SK-N-SH (cell line): ENCODE measurements around the gene ARGLU1.

Experiments
- CTCF ChIP-seq: fragments of 200-600 bp; sonication (generic); IDR thresholded peaks from 2 replicates; pipeline ENCODE4 v1.6.1; 2017; ENCODE audit warnings: antibody characterized with exemption, mild to moderate bottlenecking, moderate library complexity
- EP300 ChIP-seq, 2 experiments: IDR thresholded peaks; 2 replicates each; pipeline versions ENCODE4 v1.4.0 to v1.6.1; 2012; ENCODE audit warnings: borderline replicate concordance in 1 of 2, low read depth in 1 of 2, low read length in 1 of 2
- EZH2phosphoT487 ChIP-seq: fragments of 200-600 bp; sonication (generic); IDR thresholded peaks from 2 replicates; pipeline ENCODE4 v1.6.1; 2017; ENCODE audit warnings: low read depth, mixed run types, mild to moderate bottlenecking, antibody characterized with exemption, moderate library complexity, borderline replicate concordance
- JUND ChIP-seq: IDR thresholded peaks from 2 replicates; pipeline ENCODE4 v1.4.0; 2012
- NRF1 ChIP-seq: IDR thresholded peaks from 2 replicates; pipeline ENCODE4 v1.6.1; 2012; ENCODE audit warnings: low read depth, mild to moderate bottlenecking, low read length
- POLR2AphosphoS5 ChIP-seq: IDR thresholded peaks from 2 replicates; pipeline ENCODE4 v1.6.1; 2012; ENCODE audit warnings: low read depth, low read length
- RAD21 ChIP-seq: IDR thresholded peaks from 2 replicates; pipeline ENCODE4 v1.6.1; 2012; ENCODE audit warnings: mild to moderate bottlenecking, low read length
- RFX5 ChIP-seq: IDR thresholded peaks from 2 replicates; pipeline ENCODE4 v1.6.1; 2012; ENCODE audit warnings: mild to moderate bottlenecking, improper control_type of control experiment, low read length
- RXRA ChIP-seq: IDR thresholded peaks from 2 replicates; pipeline ENCODE4 v1.4.0; 2012; ENCODE audit warnings: low read depth, mild to moderate bottlenecking, borderline replicate concordance
- SMC3 ChIP-seq: IDR thresholded peaks from 2 replicates; pipeline ENCODE4 v1.6.1; 2012; ENCODE audit warnings: low read depth, low read length, improper control_type of control experiment
- TF ChIP-seq, protein P1 (sequence below): IDR thresholded peaks from 2 replicates; pipeline ENCODE4 v1.4.0; 2012; ENCODE audit warnings: low read depth, borderline replicate concordance
- TF ChIP-seq, protein P2 (sequence below): IDR thresholded peaks from 2 replicates; pipeline ENCODE4 v1.4.0; 2012; ENCODE audit warnings: low read depth
- TF ChIP-seq, protein P3 (sequence below): IDR thresholded peaks from 2 replicates; pipeline ENCODE4; 2012
- TF ChIP-seq, protein P4 (sequence below): IDR thresholded peaks from 2 replicates; pipeline ENCODE4 v1.4.0; 2012; ENCODE audit warnings: low read depth, borderline replicate concordance

- TF ChIP-seq POLR2AphosphoS5 (no peak), CTCF (no peak), EP300 (IDR thresholded peaks at IDR 0.05; ENCODE audit: borderline replicate concordance in 1 of 2, low read depth in 1 of 2, low read length in 1 of 2) (no peak), NRF1 (no peak), JUND (no peak), RAD21 (no peak), RFX5 (no peak), EZH2phosphoT487 (no peak), RXRA (no peak), SMC3 (no peak)
- TF ChIP-seq, protein P1, sequence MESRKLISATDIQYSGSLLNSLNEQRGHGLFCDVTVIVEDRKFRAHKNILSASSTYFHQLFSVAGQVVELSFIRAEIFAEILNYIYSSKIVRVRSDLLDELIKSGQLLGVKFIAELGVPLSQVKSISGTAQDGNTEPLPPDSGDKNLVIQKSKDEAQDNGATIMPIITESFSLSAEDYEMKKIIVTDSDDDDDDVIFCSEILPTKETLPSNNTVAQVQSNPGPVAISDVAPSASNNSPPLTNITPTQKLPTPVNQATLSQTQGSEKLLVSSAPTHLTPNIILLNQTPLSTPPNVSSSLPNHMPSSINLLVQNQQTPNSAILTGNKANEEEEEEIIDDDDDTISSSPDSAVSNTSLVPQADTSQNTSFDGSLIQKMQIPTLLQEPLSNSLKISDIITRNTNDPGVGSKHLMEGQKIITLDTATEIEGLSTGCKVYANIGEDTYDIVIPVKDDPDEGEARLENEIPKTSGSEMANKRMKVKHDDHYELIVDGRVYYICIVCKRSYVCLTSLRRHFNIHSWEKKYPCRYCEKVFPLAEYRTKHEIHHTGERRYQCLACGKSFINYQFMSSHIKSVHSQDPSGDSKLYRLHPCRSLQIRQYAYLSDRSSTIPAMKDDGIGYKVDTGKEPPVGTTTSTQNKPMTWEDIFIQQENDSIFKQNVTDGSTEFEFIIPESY = no peak
- TF ChIP-seq, protein P2, sequence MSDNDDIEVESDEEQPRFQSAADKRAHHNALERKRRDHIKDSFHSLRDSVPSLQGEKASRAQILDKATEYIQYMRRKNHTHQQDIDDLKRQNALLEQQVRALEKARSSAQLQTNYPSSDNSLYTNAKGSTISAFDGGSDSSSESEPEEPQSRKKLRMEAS = no peak
- TF ChIP-seq, protein P3, sequence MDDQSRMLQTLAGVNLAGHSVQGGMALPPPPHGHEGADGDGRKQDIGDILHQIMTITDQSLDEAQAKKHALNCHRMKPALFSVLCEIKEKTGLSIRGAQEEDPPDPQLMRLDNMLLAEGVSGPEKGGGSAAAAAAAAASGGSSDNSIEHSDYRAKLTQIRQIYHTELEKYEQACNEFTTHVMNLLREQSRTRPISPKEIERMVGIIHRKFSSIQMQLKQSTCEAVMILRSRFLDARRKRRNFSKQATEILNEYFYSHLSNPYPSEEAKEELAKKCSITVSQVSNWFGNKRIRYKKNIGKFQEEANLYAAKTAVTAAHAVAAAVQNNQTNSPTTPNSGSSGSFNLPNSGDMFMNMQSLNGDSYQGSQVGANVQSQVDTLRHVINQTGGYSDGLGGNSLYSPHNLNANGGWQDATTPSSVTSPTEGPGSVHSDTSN = no peak
- TF ChIP-seq, protein P4, sequence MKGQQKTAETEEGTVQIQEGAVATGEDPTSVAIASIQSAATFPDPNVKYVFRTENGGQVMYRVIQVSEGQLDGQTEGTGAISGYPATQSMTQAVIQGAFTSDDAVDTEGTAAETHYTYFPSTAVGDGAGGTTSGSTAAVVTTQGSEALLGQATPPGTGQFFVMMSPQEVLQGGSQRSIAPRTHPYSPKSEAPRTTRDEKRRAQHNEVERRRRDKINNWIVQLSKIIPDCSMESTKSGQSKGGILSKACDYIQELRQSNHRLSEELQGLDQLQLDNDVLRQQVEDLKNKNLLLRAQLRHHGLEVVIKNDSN = no peak
These were observed 5.9 kb upstream of the ARGLU1 start for GRCh38 chr13:106573868-106574267.
